Activated CD4-positive, alpha-beta T cell treated with anti-CD3 and anti-CD28 coated beads, Interleukin-10, Interleukin-2, amounts not matched to agents 100 ng/mL and 50 ng/mL, durations not matched to agents 16 hours and 8 hours (primary cell): ENCODE results near the gene ACTA2.

Experiments used
- DNase-seq: peaks from one replicate; pipeline ENCODE4 v3.0.0-alpha.2; 2020

The ACTA2 gene

GRCh38 chr10:88918191-88918905 lies 34.2 kb downstream of the ACTA2 start:
- DNase-seq: no peak

GRCh38 chr10:88916986-88917385 lies 35.6 kb downstream of the ACTA2 start:
- DNase-seq: no peak

- no peak for DNase-seq
Measured at GRCh38 chr10:88916231-88916630, 36.3 kb downstream of the ACTA2 start.

- DNase-seq: no peak
Measured at GRCh38 chr10:88915781-88916180, 36.8 kb downstream of the ACTA2 start.

GRCh38 chr10:88913788-88914187 lies 38.8 kb downstream of the ACTA2 start:
- DNase-seq: no peak

GRCh38 chr10:88913127-88913526 lies 39.4 kb downstream of the ACTA2 start:
- no peak for DNase-seq

- DNase-seq: no peak
Measured at GRCh38 chr10:88911851-88912250, 40.7 kb downstream of the ACTA2 start.

- DNase-seq: no peak
Measured at GRCh38 chr10:88911116-88911515, 41.5 kb downstream of the ACTA2 start.

- DNase-seq: no peak
Measured at GRCh38 chr10:88908194-88908593, 44.4 kb downstream of the ACTA2 start.

GRCh38 chr10:88906921-88907320 lies 45.7 kb downstream of the ACTA2 start:
- no peak for DNase-seq

GRCh38 chr10:88903715-88904114 lies 48.9 kb downstream of the ACTA2 start:
- DNase-seq: no peak

- no peak for DNase-seq
Measured at GRCh38 chr10:88901984-88902789, 50.4 kb downstream of the ACTA2 start.

- DNase-seq: peak; percentile 77
Measured at GRCh38 chr10:88901206-88901983, 51.2 kb downstream of the ACTA2 start.

- no peak for DNase-seq
Measured at GRCh38 chr10:88899886-88900285, 52.7 kb downstream of the ACTA2 start.

- no peak for DNase-seq
Measured at GRCh38 chr10:88898727-88899126, 53.8 kb downstream of the ACTA2 start.

GRCh38 chr10:88896994-88897853 lies 55.3 kb downstream of the ACTA2 start:
- DNase-seq: peak; percentile 33

GRCh38 chr10:88896372-88896993 lies 56.1 kb downstream of the ACTA2 start:
- DNase-seq: no peak

- DNase-seq: no peak
Measured at GRCh38 chr10:88895250-88895649, 57.3 kb downstream of the ACTA2 start.

GRCh38 chr10:88893611-88894010 lies 59.0 kb downstream of the ACTA2 start:
- DNase-seq: no peak

GRCh38 chr10:88892222-88892967 lies 60.2 kb downstream of the ACTA2 start:
- no peak for DNase-seq

- no peak for DNase-seq
Measured at GRCh38 chr10:88890681-88891381, 61.7 kb downstream of the ACTA2 start.
